Ramos (cell line): ENCODE measurements around the gene GPC4.

Experiments used
- in situ Hi-C: fragments of 300-500 bp; cut with MboI; formaldehyde crosslinking; loops from one replicate; pipeline ENCODE4 v1.14.3; 2022; ENCODE audit warnings: low sequenced_read_pairs; ENCODE audit not compliant: unreplicated experiment

The GPC4 gene

GRCh38 chrX:133250184-133251100 lies 164.8 kb downstream of the GPC4 start:
- in situ Hi-C loops, result no loop called here
